ENCODE data around the gene FRAS1. TPM values are rescaled to one million over a fixed set of nuclear protein-coding genes. Genes with fewer than 3 reads are reported as not detected.
"Not testable (repeated sequence)": the region's sequence is repeated elsewhere in the genome, so short reads cannot be mapped to it uniquely, and the experiment has no call there.

The FRAS1 gene
- total RNA-seq, 4 donors from 2014 or later = 1.0 to 32.5 (median 3.3) TPM

DNA sequence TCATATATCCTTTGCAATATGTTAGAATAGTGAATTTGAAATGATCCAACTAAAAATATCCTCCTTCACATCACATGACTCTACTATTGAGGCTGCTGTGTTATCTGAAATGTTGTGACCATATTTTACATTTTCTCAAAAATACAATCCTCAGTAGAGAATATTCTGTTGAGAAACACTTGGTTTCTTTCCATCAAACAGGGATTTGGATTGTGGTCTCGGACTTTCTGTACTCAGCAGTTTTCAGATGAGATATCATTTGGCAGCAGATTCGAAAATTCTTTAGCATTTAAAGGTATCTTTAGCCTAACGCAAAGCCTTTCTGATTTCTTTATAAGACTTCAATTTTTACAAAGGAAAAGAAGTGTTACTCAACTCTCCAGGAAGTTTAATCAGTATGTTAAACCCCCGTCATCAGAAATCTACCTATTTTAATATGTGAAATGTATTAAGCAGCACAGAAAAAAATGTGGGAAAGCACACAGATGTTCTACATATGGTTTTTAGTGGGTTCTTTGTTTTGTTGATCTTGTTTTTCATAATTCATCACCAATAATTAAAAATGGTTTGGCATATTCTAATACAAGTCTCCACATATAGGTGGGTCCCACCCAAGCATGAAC, 439.0 kb downstream of the FRAS1 start:
- H3K27me3 ChIP-seq = no peaks in the 10 kb centered on the region
- DNase-seq = no peak
- H3K9me3 ChIP-seq = no peaks in the 10 kb centered on the region
- TF ChIP-seq, protein P1, sequence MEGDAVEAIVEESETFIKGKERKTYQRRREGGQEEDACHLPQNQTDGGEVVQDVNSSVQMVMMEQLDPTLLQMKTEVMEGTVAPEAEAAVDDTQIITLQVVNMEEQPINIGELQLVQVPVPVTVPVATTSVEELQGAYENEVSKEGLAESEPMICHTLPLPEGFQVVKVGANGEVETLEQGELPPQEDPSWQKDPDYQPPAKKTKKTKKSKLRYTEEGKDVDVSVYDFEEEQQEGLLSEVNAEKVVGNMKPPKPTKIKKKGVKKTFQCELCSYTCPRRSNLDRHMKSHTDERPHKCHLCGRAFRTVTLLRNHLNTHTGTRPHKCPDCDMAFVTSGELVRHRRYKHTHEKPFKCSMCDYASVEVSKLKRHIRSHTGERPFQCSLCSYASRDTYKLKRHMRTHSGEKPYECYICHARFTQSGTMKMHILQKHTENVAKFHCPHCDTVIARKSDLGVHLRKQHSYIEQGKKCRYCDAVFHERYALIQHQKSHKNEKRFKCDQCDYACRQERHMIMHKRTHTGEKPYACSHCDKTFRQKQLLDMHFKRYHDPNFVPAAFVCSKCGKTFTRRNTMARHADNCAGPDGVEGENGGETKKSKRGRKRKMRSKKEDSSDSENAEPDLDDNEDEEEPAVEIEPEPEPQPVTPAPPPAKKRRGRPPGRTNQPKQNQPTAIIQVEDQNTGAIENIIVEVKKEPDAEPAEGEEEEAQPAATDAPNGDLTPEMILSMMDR (IDR thresholded peaks at IDR 0.05) = no peak
- no peak for TF ChIP-seq POLR2A (IDR thresholded peaks at IDR 0.05)
- no peaks in the 10 kb centered on the region for H3K4me1 ChIP-seq
- no peaks in the 10 kb centered on the region for H3K36me3 ChIP-seq
- no peak overlapping the region for H3K27ac ChIP-seq
- intact Hi-C loops (cut with DNase I; ENCODE audit: low total_unique reads) = no loop called here
- H3K4me3 ChIP-seq = no peak overlapping the region

DNA sequence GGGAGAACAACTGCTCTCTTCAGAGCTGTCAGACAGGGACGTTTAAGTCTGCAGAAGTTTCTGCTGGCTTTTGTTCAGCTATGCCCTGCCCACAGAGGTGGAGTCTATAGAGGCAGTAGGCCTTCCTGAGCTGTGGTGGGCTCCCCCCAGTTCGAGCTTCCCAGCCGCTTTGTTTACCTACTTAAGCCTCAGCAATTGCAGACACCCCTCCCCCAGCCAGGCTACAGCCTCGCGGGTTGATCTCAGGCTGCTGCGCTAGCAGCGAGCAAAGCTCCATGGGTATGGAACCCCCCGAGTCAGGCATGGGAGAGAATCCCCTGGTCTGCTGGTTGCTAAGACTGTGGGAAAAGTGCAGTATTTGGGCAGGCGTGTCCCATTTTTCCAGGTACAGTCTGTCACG, 449.1 kb downstream of the FRAS1 start:
- H3K9me3 ChIP-seq; intact Hi-C loops (cut with DNase I; ENCODE audit: low total_unique reads); H3K36me3 ChIP-seq; H3K4me3 ChIP-seq; H3K27ac ChIP-seq; H3K27me3 ChIP-seq; DNase-seq; H3K4me1 ChIP-seq: not testable (repeated sequence)

DNA sequence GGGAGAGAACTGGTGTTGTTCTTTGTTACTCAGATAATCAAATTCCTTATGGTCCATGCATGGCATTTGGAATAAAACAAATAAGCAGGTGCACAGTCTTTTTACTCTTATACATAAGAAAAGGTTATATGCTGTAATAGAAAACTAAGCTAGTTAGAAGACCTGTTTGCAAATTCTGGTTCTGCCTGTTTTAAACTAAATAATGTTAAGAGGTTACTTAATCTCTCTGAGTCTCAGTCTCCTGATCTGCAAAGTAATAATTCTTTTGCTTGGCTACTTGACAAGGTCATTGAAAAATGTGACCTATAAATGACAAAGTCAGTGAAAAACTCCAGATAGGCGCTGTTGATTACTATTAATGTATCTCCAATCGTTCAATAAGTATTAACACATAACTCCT, 451.9 kb downstream of the FRAS1 start:
- no peak for DNase-seq
- H3K27ac ChIP-seq = no peak overlapping the region
- intact Hi-C loops (cut with DNase I; ENCODE audit: low total_unique reads) = no loop called here
- no peaks in the 10 kb centered on the region for H3K36me3 ChIP-seq
- H3K27me3 ChIP-seq = no peaks in the 10 kb centered on the region
- TF ChIP-seq POLR2A (IDR thresholded peaks at IDR 0.05) = no peak
- TF ChIP-seq, protein P1 (IDR thresholded peaks at IDR 0.05) = no peak
- H3K4me1 ChIP-seq = no peaks in the 10 kb centered on the region
- H3K4me3 ChIP-seq = no peak overlapping the region
- no peaks in the 10 kb centered on the region for H3K9me3 ChIP-seq

DNA sequence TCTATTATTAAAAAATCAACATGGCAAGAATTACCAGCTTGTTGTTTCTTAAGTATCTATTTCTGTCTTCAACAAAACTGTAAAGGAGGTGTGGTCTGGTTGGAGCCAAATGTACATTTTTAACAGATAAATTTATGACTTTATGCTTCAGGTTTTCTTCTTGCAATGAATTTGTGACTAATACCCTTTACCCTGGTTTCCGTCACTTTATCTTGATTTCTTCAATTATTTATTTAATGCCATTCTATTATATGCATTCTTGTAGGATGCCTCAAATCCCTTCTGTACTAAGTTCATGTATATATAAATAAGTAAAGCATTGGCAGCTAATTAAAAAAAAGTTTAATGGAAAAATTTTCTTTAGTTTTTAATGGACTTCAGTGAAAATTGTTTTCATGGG, 453.0 kb downstream of the FRAS1 start:
- no peak overlapping the region for H3K27ac ChIP-seq
- TF ChIP-seq, protein P1 (IDR thresholded peaks at IDR 0.05) = no peak
- TF ChIP-seq POLR2A (IDR thresholded peaks at IDR 0.05) = no peak
- intact Hi-C loops (cut with DNase I; ENCODE audit: low total_unique reads) = no loop called here
- no peaks in the 10 kb centered on the region for H3K27me3 ChIP-seq
- no peak for DNase-seq
- no peaks in the 10 kb centered on the region for H3K4me1 ChIP-seq
- H3K4me3 ChIP-seq = no peak overlapping the region
- no peaks in the 10 kb centered on the region for H3K36me3 ChIP-seq
- H3K9me3 ChIP-seq = no peaks in the 10 kb centered on the region

DNA sequence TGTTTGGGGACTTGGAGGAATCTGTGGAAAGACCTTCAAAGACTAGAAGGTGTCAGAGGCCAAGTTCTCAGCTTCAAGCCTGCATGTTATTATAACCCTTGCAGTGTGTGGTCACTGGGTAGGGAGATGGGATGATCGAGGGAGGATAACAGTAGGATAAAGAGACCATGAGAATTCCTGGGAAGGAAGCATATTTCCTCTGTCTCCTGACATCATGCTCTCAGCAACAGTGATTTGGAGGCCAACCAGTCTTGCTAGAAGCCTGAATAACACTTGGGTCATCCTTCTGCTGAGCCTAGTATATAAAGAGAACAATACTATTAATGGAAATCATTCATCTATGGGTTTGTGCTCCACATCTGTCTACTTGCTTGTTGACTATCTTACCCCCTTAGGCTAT, 453.6 kb downstream of the FRAS1 start:
- Histone ChIP-seq H3K9me3 (no peaks in the 10 kb centered on the region), H3K36me3 (no peaks in the 10 kb centered on the region), H3K4me3 (no peak overlapping the region), H3K27ac (no peak overlapping the region), H3K27me3 (no peaks in the 10 kb centered on the region), H3K4me1 (no peaks in the 10 kb centered on the region)
- intact Hi-C loops (cut with DNase I; ENCODE audit: low total_unique reads) = no loop called here
- no peak for DNase-seq
- TF ChIP-seq, protein P1 (IDR thresholded peaks at IDR 0.05) = no peak
- no peak for TF ChIP-seq POLR2A (IDR thresholded peaks at IDR 0.05)

Data from uterus (tissue), 4 donors.